CD4-positive, CD25-positive, alpha-beta regulatory T cell (primary cell): ENCODE data around the gene HTR1B. TPM values are rescaled to one million over a fixed set of nuclear protein-coding genes. Genes with fewer than 3 reads are reported as not detected.

ENCODE experiments used
- ATAC-seq, 2 donors: fragments of 150-1000 bp; cut with Tn5 transposase; one replicate each; pipeline ENCODE4 v1.10.0; 2021; ENCODE audit warnings: low read depth in 2 of 2, moderate number of reproducible peaks in 2 of 2, moderate library complexity in 1 of 2
- DNase-seq, 3 donors: peaks; one replicate each; pipeline versions ENCODE4 v3.0.0 to v3.0.0-alpha.2; 2012 to 2022; ENCODE audit warnings: mixed read lengths in 1 of 3
- H3K27ac ChIP-seq: one replicate; pipeline ENCODE4 v1.7.0; 2013; ENCODE audit warnings: mild to moderate bottlenecking, low read length; ENCODE audit not compliant: insufficient read depth, poor library complexity, severe bottlenecking
- H3K27me3 ChIP-seq: one replicate; pipeline ENCODE4 v1.7.0; 2013; ENCODE audit warnings: low read length; ENCODE audit not compliant: control insufficient read depth, insufficient read depth
- H3K36me3 ChIP-seq: one replicate; pipeline ENCODE4 v1.7.0; 2013; ENCODE audit warnings: mild to moderate bottlenecking, low read length, moderate library complexity; ENCODE audit not compliant: control insufficient read depth, insufficient read depth
- H3K4me1 ChIP-seq: 2 replicates; pipeline ENCODE4 v1.7.0; 2013; ENCODE audit warnings: mild to moderate bottlenecking, low read length; ENCODE audit not compliant: insufficient read depth, control insufficient read depth, poor library complexity, severe bottlenecking
- H3K4me3 ChIP-seq: one replicate; pipeline ENCODE4 v1.7.0; 2013; ENCODE audit warnings: low read depth, mild to moderate bottlenecking, low read length, moderate library complexity
- H3K9me3 ChIP-seq, 2 experiments: 1 replicate in 1 of 2; 2 replicates in 1 of 2; pipeline ENCODE4 v1.7.0; 2013; ENCODE audit warnings: low read length in 2 of 2, mild to moderate bottlenecking in 1 of 2, moderate library complexity in 1 of 2; ENCODE audit not compliant: control insufficient read depth in 2 of 2
- H3K27ac Mint-ChIP-seq, 3 donors: one replicate each; pipeline ENCODE4 v1.8.0; 2020 to 2022; ENCODE audit warnings: mild to moderate bottlenecking in 3 of 3, mixed read lengths in 3 of 3, moderate library complexity in 2 of 3
- H3K27me3 Mint-ChIP-seq: one replicate; pipeline ENCODE4 v1.8.0; 2022; ENCODE audit warnings: mild to moderate bottlenecking, mixed read lengths
- H3K36me3 Mint-ChIP-seq: one replicate; pipeline ENCODE4 v1.8.0; 2020; ENCODE audit warnings: mixed read lengths
- H3K4me1 Mint-ChIP-seq, 4 donors: one replicate each; pipeline ENCODE4 v1.8.0; 2020 to 2022; ENCODE audit warnings: mixed read lengths in 4 of 4, mild to moderate bottlenecking in 1 of 4
- H3K4me3 Mint-ChIP-seq, 4 donors: one replicate each; pipeline ENCODE4 v1.8.0; 2020 to 2022; ENCODE audit warnings: mild to moderate bottlenecking in 4 of 4, mixed read lengths in 4 of 4, moderate library complexity in 3 of 4
- H3K9me3 Mint-ChIP-seq, 7 donors: one replicate each; pipeline ENCODE4 v1.8.0; 2020 to 2022; ENCODE audit warnings: mixed read lengths in 7 of 7, mild to moderate bottlenecking in 3 of 7, moderate library complexity in 2 of 7
- polyA plus RNA-seq, 4 donors: library from polyadenylated mRNA; unstranded; fragments of 300-500 nt; fragmentation: Illumina TruSeq; gene quantifications; one replicate each; pipeline ENCODE4 v1.2.3, GENCODE V29; 2021
- total RNA-seq: library from RNA; stranded (reverse); gene quantifications from one replicate; pipeline ENCODE4 v1.2.3, GENCODE V29; 2022

Gene HTR1B, protein sequence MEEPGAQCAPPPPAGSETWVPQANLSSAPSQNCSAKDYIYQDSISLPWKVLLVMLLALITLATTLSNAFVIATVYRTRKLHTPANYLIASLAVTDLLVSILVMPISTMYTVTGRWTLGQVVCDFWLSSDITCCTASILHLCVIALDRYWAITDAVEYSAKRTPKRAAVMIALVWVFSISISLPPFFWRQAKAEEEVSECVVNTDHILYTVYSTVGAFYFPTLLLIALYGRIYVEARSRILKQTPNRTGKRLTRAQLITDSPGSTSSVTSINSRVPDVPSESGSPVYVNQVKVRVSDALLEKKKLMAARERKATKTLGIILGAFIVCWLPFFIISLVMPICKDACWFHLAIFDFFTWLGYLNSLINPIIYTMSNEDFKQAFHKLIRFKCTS
- total RNA-seq = not detected
- polyA plus RNA-seq = not detected

DNA sequence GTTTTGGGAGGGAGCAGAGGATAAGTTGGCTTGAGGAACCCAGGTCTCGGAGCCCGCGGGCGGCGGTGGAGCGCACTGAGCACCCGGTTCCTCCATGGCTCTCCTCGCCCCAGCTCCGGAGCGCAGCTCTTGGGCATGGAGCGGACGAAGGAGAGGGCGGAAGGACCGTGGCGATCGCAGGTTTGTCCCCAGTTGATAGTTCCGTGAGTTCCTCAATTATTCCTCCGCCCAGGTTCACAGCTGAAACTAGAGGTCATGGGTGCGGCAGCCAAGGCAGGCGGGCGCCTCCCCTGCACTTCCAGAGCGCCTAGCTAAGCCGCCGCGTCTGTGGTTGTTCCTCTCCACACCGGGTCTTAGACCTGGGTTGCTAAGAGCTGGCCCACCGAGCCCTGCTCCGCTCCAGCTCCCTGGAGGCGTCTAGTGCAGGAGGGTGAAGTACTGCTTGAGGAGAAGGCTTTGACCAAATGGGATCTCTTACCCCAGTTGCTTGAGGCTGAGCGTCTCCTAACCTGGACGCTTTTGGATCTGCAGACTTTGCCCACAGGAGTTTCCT lies at the start of gene HTR1B:
TSS of gene HTR1B (minus strand) at position 184 of the 553 bp plus-strand sequence. CDS start at position 96, 88 bp downstream.
- H3K27me3 Mint-ChIP-seq = peaks cover 35% of the 10 kb centered on the region
- Histone ChIP-seq H3K27ac (no peak within 1 kb of the TSS), H3K4me1 (no peaks in the 10 kb centered on the region), H3K9me3 (peaks cover 0 to 5% of the 10 kb centered on the region in 2 experiments), H3K4me3 (no peak within 1 kb of the TSS), H3K27me3 (peaks cover 18% of the 10 kb centered on the region), H3K36me3 (no peaks in the 10 kb centered on the region)
- peaks cover 0 to 17% (median 4%) of the 10 kb centered on the region in 7 donors for H3K9me3 Mint-ChIP-seq
- peak within 1 kb of the TSS in 1 of 3 donors; percentile 7 for H3K27ac Mint-ChIP-seq
- peak within 1 kb of the TSS in 1 of 4 donors; percentile 36 for H3K4me3 Mint-ChIP-seq
- ATAC-seq = no peak
- no peaks in the 10 kb centered on the region for H3K36me3 Mint-ChIP-seq
- DNase-seq = no peak
- H3K4me1 Mint-ChIP-seq = peaks cover 0 to 8% (median 2%) of the 10 kb centered on the region in 4 donors

- Histone ChIP-seq H3K4me1 (no peaks in the 10 kb centered on the region), H3K9me3 (peaks cover 0 to 22% of the 10 kb centered on the region in 2 experiments), H3K36me3 (no peaks in the 10 kb centered on the region), H3K27me3 (no peaks in the 10 kb centered on the region), H3K27ac (no peak overlapping the region), H3K4me3 (no peak overlapping the region)
- no peak overlapping the region for H3K4me3 Mint-ChIP-seq
- H3K4me1 Mint-ChIP-seq = no peaks in the 10 kb centered on the region
- H3K27ac Mint-ChIP-seq = peak overlapping the region in 1 of 3 donors; percentile 35
- H3K36me3 Mint-ChIP-seq = no peaks in the 10 kb centered on the region
- ATAC-seq (no peak), DNase-seq (no peak)
- H3K9me3 Mint-ChIP-seq = peaks cover 4 to 23% (median 8%) of the 10 kb centered on the region in 7 donors
- H3K27me3 Mint-ChIP-seq = no peaks in the 10 kb centered on the region
Observed at GRCh38 chr6:77512554-77512953, 49.3 kb upstream of the HTR1B start.

DNA sequence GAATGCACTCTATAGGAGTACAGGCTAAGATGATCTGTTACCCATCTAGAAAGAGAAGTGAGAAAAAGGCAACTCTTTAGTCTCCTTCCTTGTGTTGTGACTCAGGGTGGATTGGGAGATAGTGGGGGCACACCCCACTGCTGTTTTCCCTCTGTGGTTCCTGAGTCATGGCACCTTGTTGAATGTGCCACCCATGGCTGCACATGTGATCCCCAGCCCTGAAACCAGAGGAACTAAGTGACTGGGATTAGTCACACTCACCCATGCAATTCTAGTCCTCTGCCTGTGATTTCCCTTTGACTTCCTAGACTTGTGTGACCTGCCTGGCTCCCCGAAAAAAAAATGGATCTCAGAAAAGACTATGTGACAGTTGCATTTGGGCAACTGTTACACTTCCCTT lies 48.6 kb upstream of the HTR1B start:
- H3K36me3 Mint-ChIP-seq = no peaks in the 10 kb centered on the region
- no peaks in the 10 kb centered on the region for H3K27me3 Mint-ChIP-seq
- H3K27ac Mint-ChIP-seq = no peak overlapping the region
- Histone ChIP-seq H3K27ac (no peak overlapping the region), H3K27me3 (no peaks in the 10 kb centered on the region), H3K4me1 (no peaks in the 10 kb centered on the region), H3K4me3 (no peak overlapping the region), H3K36me3 (no peaks in the 10 kb centered on the region), H3K9me3 (peaks cover 0 to 19% of the 10 kb centered on the region in 2 experiments)
- ATAC-seq (no peak), DNase-seq (no peak)
- H3K9me3 Mint-ChIP-seq = peaks cover 4 to 23% (median 8%) of the 10 kb centered on the region in 7 donors
- no peaks in the 10 kb centered on the region for H3K4me1 Mint-ChIP-seq
- H3K4me3 Mint-ChIP-seq = no peak overlapping the region

DNA sequence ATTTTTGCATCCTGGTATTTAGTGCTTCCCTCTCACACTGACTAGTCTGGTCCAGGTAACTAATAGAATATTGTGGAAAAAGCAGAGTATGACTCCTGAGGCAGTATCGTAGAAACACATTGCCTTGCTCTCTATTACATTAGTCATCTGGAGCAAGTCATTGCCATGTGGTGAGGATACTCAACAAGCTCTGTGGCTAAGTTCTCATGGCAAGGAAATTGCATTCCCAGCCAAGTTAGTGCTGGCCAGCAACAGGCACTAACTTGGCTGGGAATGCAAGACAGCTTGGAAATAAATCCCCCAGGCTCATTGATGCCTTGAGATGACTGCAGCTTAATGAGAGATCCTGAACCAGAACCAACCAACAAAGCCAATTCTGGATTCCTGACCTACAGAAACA lies 39.7 kb upstream of the HTR1B start:
- Mint-ChIP-seq H3K9me3 (peaks cover 0 to 13% (median 3%) of the 10 kb centered on the region in 7 donors), H3K27ac (no peak overlapping the region), H3K4me3 (no peak overlapping the region), H3K27me3 (no peaks in the 10 kb centered on the region), H3K36me3 (no peaks in the 10 kb centered on the region), H3K4me1 (no peaks in the 10 kb centered on the region)
- DNase-seq (no peak), ATAC-seq (no peak)
- Histone ChIP-seq H3K36me3 (no peaks in the 10 kb centered on the region), H3K9me3 (no peaks in the 10 kb centered on the region), H3K27ac (no peak overlapping the region), H3K4me1 (no peaks in the 10 kb centered on the region), H3K27me3 (no peaks in the 10 kb centered on the region), H3K4me3 (no peak overlapping the region)

DNA sequence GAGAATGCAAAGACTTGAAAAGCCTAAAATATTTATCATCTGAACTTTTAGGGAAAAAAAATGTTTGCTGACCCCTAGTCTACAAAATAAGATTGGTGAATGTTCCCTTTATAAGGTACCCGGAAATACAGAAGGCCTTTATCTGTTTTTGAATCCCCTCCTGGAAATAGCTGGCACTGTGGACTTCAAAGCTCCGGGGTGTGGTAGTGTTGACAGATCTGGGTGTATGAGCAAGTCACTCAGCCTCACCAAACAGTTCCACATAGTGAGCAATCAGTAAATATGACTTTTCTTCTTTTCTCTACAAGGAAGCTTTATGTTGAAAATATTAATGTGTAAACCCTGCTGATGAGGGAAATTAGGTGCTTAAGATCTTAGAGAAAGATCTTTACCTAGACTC lies 29.2 kb upstream of the HTR1B start:
- Mint-ChIP-seq H3K27me3 (no peaks in the 10 kb centered on the region), H3K4me3 (no peak overlapping the region), H3K36me3 (no peaks in the 10 kb centered on the region), H3K9me3 (peaks cover 0 to 3% (median 2%) of the 10 kb centered on the region in 7 donors), H3K4me1 (no peaks in the 10 kb centered on the region), H3K27ac (no peak overlapping the region)
- no peaks in the 10 kb centered on the region for H3K36me3 ChIP-seq
- no peak overlapping the region for H3K27ac ChIP-seq
- no peak for DNase-seq
- no peak overlapping the region for H3K4me3 ChIP-seq
- H3K27me3 ChIP-seq = no peaks in the 10 kb centered on the region
- no peaks in the 10 kb centered on the region for H3K4me1 ChIP-seq
- ATAC-seq = no peak
- no peaks in the 10 kb centered on the region for H3K9me3 ChIP-seq

DNA sequence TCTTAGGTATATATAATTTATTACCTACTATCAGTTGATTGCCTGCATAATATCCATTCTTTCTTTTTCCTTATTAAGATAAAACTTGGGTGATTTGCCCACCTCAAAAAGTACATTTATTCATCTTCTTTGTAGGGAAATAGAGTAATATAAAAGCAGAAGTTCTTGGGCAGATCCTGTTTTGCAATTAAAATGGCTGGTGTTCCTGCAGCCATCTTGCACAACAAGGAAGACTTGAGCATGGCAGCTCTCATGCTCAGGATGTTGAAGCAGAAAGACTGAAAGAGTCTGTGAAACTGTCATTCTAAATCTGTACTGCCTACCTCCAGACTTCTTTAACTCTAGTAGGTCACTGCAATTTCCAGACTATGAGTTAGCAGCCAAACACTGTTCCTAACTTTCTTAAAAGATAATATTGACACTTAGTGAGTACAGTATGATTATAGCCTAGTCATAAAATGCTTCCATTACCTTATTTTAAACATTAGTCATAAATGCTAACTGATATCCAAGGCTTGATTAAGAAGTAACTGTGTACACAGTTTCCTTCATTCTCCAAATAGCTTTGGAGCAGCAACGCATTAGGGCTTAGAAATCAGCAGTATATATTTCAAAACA lies 24.6 kb upstream of the HTR1B start:
- H3K4me3 ChIP-seq = no peak overlapping the region
- no peak overlapping the region for H3K27ac Mint-ChIP-seq

DNA sequence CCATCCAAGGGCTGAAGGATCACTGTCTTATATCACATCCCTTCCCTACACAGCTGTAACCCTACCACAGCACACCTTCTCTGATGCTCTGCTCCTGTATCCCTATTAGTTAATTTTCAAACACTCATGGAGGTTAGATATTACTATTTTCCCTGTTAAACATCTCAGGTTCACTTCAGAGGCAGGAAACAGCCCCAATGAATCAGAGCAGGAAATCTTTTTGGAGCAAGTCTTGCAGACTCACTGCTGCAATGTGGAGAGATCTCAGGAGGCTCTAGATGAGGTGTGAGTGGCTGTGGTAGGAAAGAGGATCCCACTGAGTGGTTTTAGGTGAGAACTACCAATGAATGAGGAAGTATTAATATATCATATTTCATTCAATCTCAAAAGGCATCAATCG lies 19.7 kb upstream of the HTR1B start:
- no peak overlapping the region for H3K27ac ChIP-seq
- no peaks in the 10 kb centered on the region for H3K27me3 Mint-ChIP-seq
- peaks cover 0 to 4% (median 0%) of the 10 kb centered on the region in 7 donors for H3K9me3 Mint-ChIP-seq
- no peaks in the 10 kb centered on the region for H3K36me3 Mint-ChIP-seq
- no peaks in the 10 kb centered on the region for H3K4me1 Mint-ChIP-seq
- H3K9me3 ChIP-seq = no peaks in the 10 kb centered on the region
- ATAC-seq (no peak), DNase-seq (no peak)
- H3K4me3 Mint-ChIP-seq = no peak overlapping the region
- no peaks in the 10 kb centered on the region for H3K4me1 ChIP-seq
- H3K27me3 ChIP-seq = no peaks in the 10 kb centered on the region
- H3K27ac Mint-ChIP-seq = no peak overlapping the region
- H3K4me3 ChIP-seq = no peak overlapping the region
- H3K36me3 ChIP-seq = no peaks in the 10 kb centered on the region

More for the DNA sequence above, 24.6 kb upstream of the HTR1B start:
- Mint-ChIP-seq H3K36me3 (no peaks in the 10 kb centered on the region), H3K27me3 (no peaks in the 10 kb centered on the region), H3K9me3 (peaks cover 0 to 2% (median 0%) of the 10 kb centered on the region in 7 donors), H3K4me1 (no peaks in the 10 kb centered on the region), H3K4me3 (no peak overlapping the region)
- Histone ChIP-seq H3K9me3 (no peaks in the 10 kb centered on the region), H3K27ac (no peak overlapping the region), H3K36me3 (no peaks in the 10 kb centered on the region), H3K4me1 (no peaks in the 10 kb centered on the region), H3K27me3 (no peaks in the 10 kb centered on the region)
- DNase-seq (no peak), ATAC-seq (no peak)
